ENCODE results near the gene TEX53.

GRCh38 chr9:114674798-114675540 is 17.4 kb upstream of the TEX53 start:
- TF ChIP-seq, protein P1, sequence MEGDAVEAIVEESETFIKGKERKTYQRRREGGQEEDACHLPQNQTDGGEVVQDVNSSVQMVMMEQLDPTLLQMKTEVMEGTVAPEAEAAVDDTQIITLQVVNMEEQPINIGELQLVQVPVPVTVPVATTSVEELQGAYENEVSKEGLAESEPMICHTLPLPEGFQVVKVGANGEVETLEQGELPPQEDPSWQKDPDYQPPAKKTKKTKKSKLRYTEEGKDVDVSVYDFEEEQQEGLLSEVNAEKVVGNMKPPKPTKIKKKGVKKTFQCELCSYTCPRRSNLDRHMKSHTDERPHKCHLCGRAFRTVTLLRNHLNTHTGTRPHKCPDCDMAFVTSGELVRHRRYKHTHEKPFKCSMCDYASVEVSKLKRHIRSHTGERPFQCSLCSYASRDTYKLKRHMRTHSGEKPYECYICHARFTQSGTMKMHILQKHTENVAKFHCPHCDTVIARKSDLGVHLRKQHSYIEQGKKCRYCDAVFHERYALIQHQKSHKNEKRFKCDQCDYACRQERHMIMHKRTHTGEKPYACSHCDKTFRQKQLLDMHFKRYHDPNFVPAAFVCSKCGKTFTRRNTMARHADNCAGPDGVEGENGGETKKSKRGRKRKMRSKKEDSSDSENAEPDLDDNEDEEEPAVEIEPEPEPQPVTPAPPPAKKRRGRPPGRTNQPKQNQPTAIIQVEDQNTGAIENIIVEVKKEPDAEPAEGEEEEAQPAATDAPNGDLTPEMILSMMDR (IDR thresholded peaks at IDR 0.05): no peak
- TF ChIP-seq EP300 (IDR thresholded peaks at IDR 0.05): no peak
